ENCODE measurements around the gene MEGF9.

The MEGF9 gene

DNA sequence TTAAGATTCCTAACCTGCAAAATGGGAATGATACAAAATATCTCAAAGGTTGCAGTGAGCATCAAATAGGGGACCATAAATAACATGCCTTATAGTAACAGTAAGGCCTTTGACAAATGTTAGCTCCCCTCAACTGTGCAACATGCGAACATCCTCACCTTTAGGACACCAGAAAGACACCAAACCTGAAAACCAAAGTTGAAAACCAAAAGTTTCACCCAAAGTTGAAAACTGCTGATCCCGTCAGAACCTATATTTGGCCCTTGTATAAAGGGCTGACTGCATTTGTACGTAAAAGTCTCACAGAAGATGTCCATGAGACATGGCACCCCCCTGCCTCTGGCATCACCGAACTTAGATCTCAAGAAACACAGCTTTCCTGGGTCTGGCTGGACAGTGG, 146.4 kb downstream of the MEGF9 start:
- no peak for TF ChIP-seq EZH2phosphoT487 (conservative IDR thresholded peaks at IDR 0.05; ENCODE audit: low read length)
- no peak for TF ChIP-seq CTCF (IDR thresholded peaks at IDR 0.05; ENCODE audit: insufficient read depth, low read length, poor library complexity, severe bottlenecking)
- Histone ChIP-seq H3K9me3 (ENCODE audit: insufficient read depth, low read length) (no peaks in the 10 kb centered on the region), H2AFZ (ENCODE audit: low read depth, low read length, severe bottlenecking) (no peak overlapping the region), H3K4me2 (ENCODE audit: low read depth, low read length, poor library complexity, severe bottlenecking) (no peak overlapping the region), H3K4me3 (ENCODE audit: insufficient read depth, low read length, poor library complexity, severe bottlenecking) (no peak overlapping the region), H3K36me3 (ENCODE audit: low read length) (peaks cover 33% of the 10 kb centered on the region), H3K9ac (ENCODE audit: low read length) (no peak overlapping the region), H4K20me1 (ENCODE audit: low read depth, low read length) (0 out of 2 replicates have a peak, but pooled peaks cover 5% of the 10 kb centered on the region), H3K27me3 (ENCODE audit: low read length) (no peaks in the 10 kb centered on the region), H3K9me2 (replicated peaks; ENCODE audit: insufficient read depth, low read length) (no peaks in the 10 kb centered on the region), H3K79me2 (ENCODE audit: insufficient read depth, low read length) (peaks cover 26% of the 10 kb centered on the region), H3F3A (ENCODE audit: insufficient read depth) (no peaks in the 10 kb centered on the region), H3K27ac (ENCODE audit: low read depth, low read length) (no peak overlapping the region)

DNA sequence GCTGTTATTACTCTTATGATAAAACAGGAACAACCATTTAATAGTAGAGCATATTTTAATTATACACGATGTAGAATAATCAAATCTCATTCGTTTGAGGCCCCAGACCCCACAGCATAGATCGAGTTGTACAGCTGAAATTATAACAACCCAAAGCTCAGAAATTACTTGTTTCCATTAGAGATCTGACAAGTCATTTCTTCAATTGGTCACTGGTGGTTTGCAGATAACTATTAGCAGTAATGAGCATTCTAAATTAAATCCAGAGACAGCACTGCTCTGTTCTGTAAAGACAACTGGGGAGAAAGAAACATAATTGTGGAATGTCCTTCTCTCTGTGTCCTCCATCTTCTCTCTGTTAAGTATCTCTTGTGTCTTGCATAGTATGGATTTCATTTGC, 147.2 kb downstream of the MEGF9 start:
- Histone ChIP-seq H3K27ac (ENCODE audit: low read depth, low read length) (no peak overlapping the region), H3K9me2 (replicated peaks; ENCODE audit: insufficient read depth, low read length) (no peaks in the 10 kb centered on the region), H3F3A (ENCODE audit: insufficient read depth) (no peaks in the 10 kb centered on the region), H3K79me2 (ENCODE audit: insufficient read depth, low read length) (peaks cover 28% of the 10 kb centered on the region), H3K36me3 (ENCODE audit: low read length) (peaks cover 36% of the 10 kb centered on the region), H4K20me1 (ENCODE audit: low read depth, low read length) (peaks cover 5% of the 10 kb centered on the region; the same call in 1 of the 2 replicates), H3K9me3 (ENCODE audit: insufficient read depth, low read length) (no peaks in the 10 kb centered on the region), H3K4me2 (ENCODE audit: low read depth, low read length, poor library complexity, severe bottlenecking) (no peak overlapping the region), H3K9ac (ENCODE audit: low read length) (no peak overlapping the region), H2AFZ (ENCODE audit: low read depth, low read length, severe bottlenecking) (no peak overlapping the region), H3K27me3 (ENCODE audit: low read length) (no peaks in the 10 kb centered on the region), H3K4me3 (ENCODE audit: insufficient read depth, low read length, poor library complexity, severe bottlenecking) (no peak overlapping the region)
- TF ChIP-seq CTCF (IDR thresholded peaks at IDR 0.05; ENCODE audit: insufficient read depth, low read length, poor library complexity, severe bottlenecking) (no peak), EZH2phosphoT487 (conservative IDR thresholded peaks at IDR 0.05; ENCODE audit: low read length) (no peak)

- no peaks in the 10 kb centered on the region for H3K27me3 ChIP-seq (ENCODE audit: low read length)
- H3K79me2 ChIP-seq (ENCODE audit: insufficient read depth, low read length), result peaks cover 39% of the 10 kb centered on the region
- peaks cover 8% of the 10 kb centered on the region; the same call in 1 of the 2 replicates for H4K20me1 ChIP-seq (ENCODE audit: low read depth, low read length)
- no peaks in the 10 kb centered on the region for H3K9me3 ChIP-seq (ENCODE audit: insufficient read depth, low read length)
- no peak overlapping the region for H3K9ac ChIP-seq (ENCODE audit: low read length)
- H3F3A ChIP-seq (ENCODE audit: insufficient read depth), result no peaks in the 10 kb centered on the region
- H2AFZ ChIP-seq (ENCODE audit: low read depth, low read length, severe bottlenecking), result no peak overlapping the region
- H3K4me2 ChIP-seq (ENCODE audit: low read depth, low read length, poor library complexity, severe bottlenecking), result no peak overlapping the region
- no peak overlapping the region for H3K27ac ChIP-seq (ENCODE audit: low read depth, low read length)
- TF ChIP-seq EZH2phosphoT487 (conservative IDR thresholded peaks at IDR 0.05; ENCODE audit: low read length), result no peak
- no peak for TF ChIP-seq CTCF (IDR thresholded peaks at IDR 0.05; ENCODE audit: insufficient read depth, low read length, poor library complexity, severe bottlenecking)
- no peaks in the 10 kb centered on the region for H3K9me2 ChIP-seq (replicated peaks; ENCODE audit: insufficient read depth, low read length)
- H3K4me3 ChIP-seq (ENCODE audit: insufficient read depth, low read length, poor library complexity, severe bottlenecking), result no peak overlapping the region
- H3K36me3 ChIP-seq (ENCODE audit: low read length), result peaks cover 40% of the 10 kb centered on the region
These were observed 149.7 kb downstream of the MEGF9 start for GRCh38 chr9:120564589-120564988.

Data from SU-DHL-6 (cell line).